ENCODE results near the gene PTPRB.

- no peak for TF ChIP-seq PHF8 (IDR thresholded peaks at IDR 0.05; ENCODE audit: borderline replicate concordance, low read depth)
- no peak for TF ChIP-seq ZFP36 (IDR thresholded peaks at IDR 0.05; ENCODE audit: borderline replicate concordance, partially characterized antibody)
- TF ChIP-seq HMGXB4 (CRISPR knock-in tag; IDR thresholded peaks at IDR 0.05; ENCODE audit: borderline replicate concordance), result no peak
- TF ChIP-seq CTCF (IDR thresholded peaks at IDR 0.05), result no peak
- TF ChIP-seq POLR2A (IDR thresholded peaks at IDR 0.05; ENCODE audit: low read length), result no peak
- no peak for TF ChIP-seq ESRRA (IDR thresholded peaks at IDR 0.05; ENCODE audit: borderline replicate concordance, low read length)
These were observed 6.7 kb upstream of the PTPRB start for GRCh38 chr12:70643939-70644338.
